B cell (primary cell): ENCODE measurements around the gene CXorf66.

Source experiments
- CTCF ChIP-seq: fragments of 200-600 bp; IDR thresholded peaks from one replicate; pipeline ENCODE4 v1.8.0; 2022; ENCODE audit warnings: antibody characterized with exemption, mild to moderate bottlenecking
- EZH2 ChIP-seq: IDR thresholded peaks from 2 replicates; pipeline ENCODE4 v1.6.1; 2012; ENCODE audit warnings: borderline replicate concordance, low read depth, mild to moderate bottlenecking, moderate library complexity, low read length; ENCODE audit not compliant: insufficient read depth, poor library complexity, severe bottlenecking

GRCh38 chrX:139971394-139971749 is 6.1 kb upstream of the CXorf66 start:
- TF ChIP-seq CTCF (no peak), EZH2 (no peak)
